HG03045 (cell line): ENCODE data around the gene UBASH3A.

Source experiments
- ATAC-seq: cut with Tn5 transposase; IDR thresholded peaks from one replicate; pipeline ENCODE4 v1.9.1; 2021; ENCODE audit warnings: mild to moderate bottlenecking, moderate library complexity; ENCODE audit not compliant: unreplicated experiment

UBASH3A gene

GRCh38 chr21:42444745-42445059 lies 41.0 kb downstream of the UBASH3A start:
- no peak for ATAC-seq

GRCh38 chr21:42445311-42445710 lies 41.6 kb downstream of the UBASH3A start:
- ATAC-seq = no peak

GRCh38 chr21:42446531-42446930 lies 42.8 kb downstream of the UBASH3A start:
- ATAC-seq = no peak

GRCh38 chr21:42447182-42447581 lies 43.5 kb downstream of the UBASH3A start:
- no peak for ATAC-seq

- ATAC-seq = no peak
These were observed 44.0 kb downstream of the UBASH3A start for GRCh38 chr21:42447732-42448131.

- no peak for ATAC-seq
These were observed 45.0 kb downstream of the UBASH3A start for GRCh38 chr21:42448686-42449085.

GRCh38 chr21:42451941-42452340 lies 48.2 kb downstream of the UBASH3A start:
- ATAC-seq = no peak

- ATAC-seq = no peak
These were observed 48.9 kb downstream of the UBASH3A start for GRCh38 chr21:42452401-42453223.

- no peak for ATAC-seq
These were observed 49.7 kb downstream of the UBASH3A start for GRCh38 chr21:42453224-42453985.

- no peak for ATAC-seq
These were observed 50.4 kb downstream of the UBASH3A start for GRCh38 chr21:42453986-42454570.

- no peak for ATAC-seq
These were observed 51.1 kb downstream of the UBASH3A start for GRCh38 chr21:42454786-42455185.

GRCh38 chr21:42455196-42455595 lies 51.5 kb downstream of the UBASH3A start:
- ATAC-seq = no peak

GRCh38 chr21:42455754-42456440 lies 52.2 kb downstream of the UBASH3A start:
- ATAC-seq = no peak

GRCh38 chr21:42456457-42456856 lies 52.8 kb downstream of the UBASH3A start:
- no peak for ATAC-seq

- no peak for ATAC-seq
These were observed 55.4 kb downstream of the UBASH3A start for GRCh38 chr21:42459082-42459460.

- no peak for ATAC-seq
These were observed 56.0 kb downstream of the UBASH3A start for GRCh38 chr21:42459546-42460215.

GRCh38 chr21:42460391-42461184 lies 56.9 kb downstream of the UBASH3A start:
- ATAC-seq = peak; percentile 57

- ATAC-seq = no peak
These were observed 57.5 kb downstream of the UBASH3A start for GRCh38 chr21:42461185-42461520.

GRCh38 chr21:42461881-42462877 lies 58.5 kb downstream of the UBASH3A start:
- ATAC-seq = no peak
